NOMO-1 treated with dmso at 0.1 percent for 144 hours (cell line): ENCODE results near the gene ACP1.
"Not testable (repeated sequence)": the region's sequence is repeated elsewhere in the genome, so short reads cannot be mapped to it uniquely, and the experiment has no call there.

Experiments
- DNase-seq: peaks from one replicate; lab custom pipeline; 2025; ENCODE audit not compliant: unreplicated experiment; lab: John Stamatoyannopoulos, UW

ACP1 gene

GRCh38 chr2:309148-309953 lies 44.6 kb downstream of the ACP1 start:
- DNase-seq: no peak

DNA sequence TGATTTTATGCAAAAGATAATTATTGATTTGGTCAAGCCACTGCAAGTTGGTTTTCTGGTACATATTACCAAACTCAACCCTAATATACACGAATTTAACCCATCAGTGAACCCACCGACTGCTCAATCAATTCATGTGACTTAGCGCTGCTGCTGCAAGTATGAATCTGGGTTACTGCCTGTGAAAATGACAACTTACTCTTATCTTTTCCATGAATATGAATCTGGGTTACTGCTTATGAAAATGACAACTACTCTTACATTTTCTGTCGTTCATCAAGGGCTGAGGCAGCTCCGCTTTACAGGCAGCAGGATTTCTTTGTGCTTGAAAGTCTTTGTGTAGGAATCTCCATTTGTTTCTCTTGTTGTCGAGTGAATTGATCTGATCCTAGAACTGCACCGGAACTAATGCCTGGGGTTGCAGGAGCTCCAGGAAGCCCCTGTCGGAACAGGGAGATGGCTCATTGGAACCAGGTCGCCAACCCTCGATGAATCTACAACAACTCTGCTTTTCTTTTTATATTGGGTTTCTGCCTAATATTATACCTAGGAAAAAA lies 45.3 kb downstream of the ACP1 start:
- no peak for DNase-seq

GRCh38 chr2:310994-311393 lies 46.2 kb downstream of the ACP1 start:
- no peak for DNase-seq

DNA sequence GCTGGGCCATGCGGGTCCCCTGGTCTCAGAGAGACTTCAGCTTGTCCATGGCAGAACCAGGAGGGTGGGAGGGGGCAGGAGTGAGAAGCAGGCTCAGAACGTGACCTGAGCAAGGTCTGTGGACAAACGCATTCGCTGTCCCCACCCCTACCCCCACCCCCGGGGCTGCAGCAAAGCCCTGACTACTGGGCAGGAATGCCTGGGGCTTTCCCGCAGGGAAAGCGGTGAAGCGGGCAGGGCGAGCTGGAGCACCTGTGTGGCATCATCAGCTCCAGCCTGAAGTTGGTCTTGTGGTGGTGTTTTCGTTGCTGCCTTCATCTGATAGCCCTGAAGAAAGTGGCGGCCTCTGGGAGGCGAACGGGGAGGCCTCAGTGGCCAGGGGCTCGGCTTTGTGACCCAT lies 49.2 kb downstream of the ACP1 start:
- no peak for DNase-seq

GRCh38 chr2:314561-315336 lies 50.0 kb downstream of the ACP1 start:
- no peak for DNase-seq

DNA sequence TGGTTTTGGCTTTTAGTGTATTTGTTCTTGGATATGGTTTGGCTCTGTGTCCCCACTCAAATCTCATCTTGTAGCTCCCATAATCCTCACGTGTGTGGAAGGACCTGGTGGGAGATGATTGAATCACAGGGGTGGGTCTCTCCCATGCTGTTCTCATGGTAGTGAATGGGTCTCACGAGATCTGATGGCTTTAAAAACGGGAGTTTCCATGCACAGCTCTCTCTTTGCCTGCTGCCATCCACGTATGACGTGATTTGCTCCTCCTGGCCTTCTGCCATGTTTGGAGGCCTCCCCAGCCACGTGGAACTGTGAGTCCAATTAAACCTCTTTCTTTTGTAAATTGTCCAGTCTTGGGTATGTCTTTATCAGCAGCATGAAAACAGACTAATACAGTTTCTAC lies 51.2 kb downstream of the ACP1 start:
- DNase-seq: not testable (repeated sequence)

- no peak for DNase-seq
Observed at GRCh38 chr2:316381-316780, 51.6 kb downstream of the ACP1 start.

GRCh38 chr2:317501-318424 lies 53.0 kb downstream of the ACP1 start:
- DNase-seq: no peak

GRCh38 chr2:319059-319600 lies 54.4 kb downstream of the ACP1 start:
- no peak for DNase-seq

DNA sequence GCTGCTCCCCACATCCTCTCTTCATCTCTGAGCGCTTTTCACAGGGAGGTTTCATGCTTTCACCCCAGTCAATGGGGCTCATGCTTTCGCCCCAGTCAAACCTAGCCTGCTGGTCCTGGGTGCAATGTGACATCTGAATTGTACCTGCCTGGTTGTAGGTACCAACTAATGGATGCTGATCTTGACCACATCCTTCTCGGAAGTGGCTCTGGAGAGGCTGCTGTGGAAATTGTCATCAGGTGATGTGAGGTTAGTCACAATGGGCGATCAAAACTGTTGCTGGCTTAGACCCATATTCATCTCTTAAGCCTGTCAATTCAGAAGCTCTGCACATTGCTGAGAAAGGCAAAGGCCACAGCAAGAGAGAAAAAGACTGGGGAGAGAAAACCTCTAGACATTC lies 55.8 kb downstream of the ACP1 start:
- no peak for DNase-seq

- no peak for DNase-seq
Observed at GRCh38 chr2:322326-322725, 57.6 kb downstream of the ACP1 start.

- no peak for DNase-seq
Observed at GRCh38 chr2:323035-323434, 58.3 kb downstream of the ACP1 start.
